Tibial nerve (tissue), 4 donors: Measurements from ENCODE around the gene SLCO3A1. TPM values are rescaled to one million over a fixed set of nuclear protein-coding genes. Genes with fewer than 3 reads are reported as not detected.

Source experiments
- DNase-seq, 2 donors: peaks; one replicate each; pipeline ENCODE4 v3.0.0-alpha.2; 2019; ENCODE audit warnings: low spot score in 2 of 2
- H3K27ac ChIP-seq, 4 donors: fragments of 200-600 bp; sonication (generic) in 3 of 4; one replicate each; pipeline ENCODE4 v1.5.1; 2017 to 2019; ENCODE audit warnings: mild to moderate bottlenecking in 1 of 4
- H3K27me3 ChIP-seq, 2 donors: fragments of 200-600 bp; sonication (generic) in 1 of 2; one replicate each; pipeline versions ENCODE4 v1.5.1 to v1.6.0; 2017 to 2019
- H3K36me3 ChIP-seq, 3 donors: fragments of 200-600 bp; sonication (generic); one replicate each; pipeline ENCODE4 v1.5.1; 2018 to 2019
- H3K4me1 ChIP-seq, 4 donors: fragments of 200-600 bp; sonication (generic) in 3 of 4; one replicate each; pipeline ENCODE4 v1.5.1; 2017 to 2019
- H3K4me3 ChIP-seq, 4 donors: fragments of 200-600 bp; sonication (generic) in 3 of 4; one replicate each; pipeline ENCODE4 v1.5.1; 2017 to 2019; ENCODE audit warnings: mild to moderate bottlenecking in 1 of 4, moderate library complexity in 1 of 4
- H3K9me3 ChIP-seq, 4 donors: fragments of 200-600 bp; sonication (generic) in 3 of 4; one replicate each; pipeline ENCODE4 v1.5.1; 2017 to 2019
- CTCF ChIP-seq, 5 experiments: fragments of 200-600 bp in 3 of 5; fragments of 450-650 bp in 2 of 5; sonication (generic) in 3 of 5; IDR thresholded peaks; one replicate each; pipeline ENCODE4 v1.5.1; 2016 to 2019; ENCODE audit warnings: antibody characterized with exemption in 5 of 5, mild to moderate bottlenecking in 3 of 5, moderate library complexity in 2 of 5
- EP300 ChIP-seq, 2 donors: sonication (generic); formaldehyde crosslinking; IDR thresholded peaks; one replicate each; pipeline ENCODE4 v1.6.1; 2017; ENCODE audit warnings: antibody characterized with exemption in 2 of 2, mild to moderate bottlenecking in 1 of 2
- POLR2A ChIP-seq, 2 donors: fragments of 450-650 bp; IDR thresholded peaks; one replicate each; pipeline ENCODE4 v1.6.1; 2017; ENCODE audit warnings: antibody characterized with exemption in 2 of 2, mild to moderate bottlenecking in 2 of 2, moderate library complexity in 2 of 2
- WGBS, 2 donors: methylation state at CpG; one replicate each; pipeline ENCODE4 v1.1.5; 2018; 5-methylcytosine and 5-hydroxymethylcytosine counted together
- total RNA-seq, 4 donors: library from RNA; depleted of rRNA; stranded (reverse); fragments of >200 nt; gene quantifications; one replicate each; pipeline ENCODE4 v1.1.0, GENCODE V29; 2016

SLCO3A1 gene
- total RNA-seq, 4 donors from 2014 or later = 13.8 to 20.2 (median 14.3) TPM

- no peak overlapping the region for H3K4me3 ChIP-seq
- no peaks in the 10 kb centered on the region for H3K9me3 ChIP-seq
These were observed 306.0 kb downstream of the SLCO3A1 start for GRCh38 chr15:92159481-92159880.

GRCh38 chr15:92159906-92160841 is 306.7 kb downstream of the SLCO3A1 start:
- Histone ChIP-seq H3K4me1 (no peaks in the 10 kb centered on the region), H3K9me3 (no peaks in the 10 kb centered on the region), H3K36me3 (peaks cover 0 to 49% (median 0%) of the 10 kb centered on the region in 3 donors), H3K27me3 (no peaks in the 10 kb centered on the region), H3K4me3 (no peak overlapping the region), H3K27ac (no peak overlapping the region)
- 65 to 70% methylated on average over 15 of the region's 15 CpGs for WGBS, 2 donors
- no peak for DNase-seq
- no peak for TF ChIP-seq POLR2A (IDR thresholded peaks at IDR 0.05)
- TF ChIP-seq EP300 (IDR thresholded peaks at IDR 0.05) = no peak
- TF ChIP-seq CTCF (IDR thresholded peaks at IDR 0.05) = no peak

More at GRCh38 chr15:92159481-92159880, 306.0 kb downstream of the SLCO3A1 start:
- no peaks in the 10 kb centered on the region for H3K27me3 ChIP-seq
- 74 to 78% methylated on average over 2 of the region's 2 CpGs for WGBS, 2 donors
- no peak overlapping the region for H3K27ac ChIP-seq
- no peak for DNase-seq
- TF ChIP-seq POLR2A (IDR thresholded peaks at IDR 0.05) (no peak), EP300 (IDR thresholded peaks at IDR 0.05) (no peak), CTCF (IDR thresholded peaks at IDR 0.05) (no peak)
- H3K4me1 ChIP-seq = no peaks in the 10 kb centered on the region
- H3K36me3 ChIP-seq = peaks cover 0 to 52% (median 0%) of the 10 kb centered on the region in 3 donors

DNA sequence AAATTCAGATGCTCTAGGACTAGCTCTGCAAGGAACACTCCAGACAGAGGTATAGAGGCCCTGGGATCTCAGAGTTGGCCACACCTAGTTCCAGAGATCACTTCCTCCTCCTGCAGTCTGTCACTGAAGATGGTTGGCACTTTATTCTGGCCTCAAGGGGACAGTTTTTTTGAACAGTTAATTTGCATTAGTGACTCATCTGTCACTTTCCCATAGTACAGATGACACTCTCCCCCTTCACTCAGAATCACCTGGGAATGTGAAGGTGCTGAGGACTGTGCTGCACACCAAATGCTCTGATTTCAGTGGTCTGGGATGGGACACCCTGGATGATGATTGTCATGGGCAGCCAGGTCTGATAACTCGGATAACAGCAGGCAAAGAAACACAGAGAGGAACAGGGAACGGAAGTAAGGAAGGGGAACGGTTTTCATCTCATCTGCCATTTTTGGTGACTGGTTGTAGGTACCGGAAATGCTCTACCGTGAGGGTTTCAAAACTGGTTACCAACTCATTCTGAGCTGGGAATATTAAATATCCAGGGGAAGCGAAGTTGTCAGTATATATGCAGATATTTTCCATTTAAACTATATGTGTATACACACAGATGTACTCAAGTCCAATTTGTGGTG is 307.6 kb downstream of the SLCO3A1 start:
- H3K36me3 ChIP-seq = peaks cover 0 to 40% (median 0%) of the 10 kb centered on the region in 3 donors
- H3K4me3 ChIP-seq = no peak overlapping the region
- no peaks in the 10 kb centered on the region for H3K4me1 ChIP-seq
- no peaks in the 10 kb centered on the region for H3K27me3 ChIP-seq
- no peaks in the 10 kb centered on the region for H3K9me3 ChIP-seq
- WGBS, 2 donors = 94 to 95% methylated on average over 6 of the region's 6 CpGs
- no peak overlapping the region for H3K27ac ChIP-seq
- DNase-seq = no peak
- no peak for TF ChIP-seq EP300 (IDR thresholded peaks at IDR 0.05)
- TF ChIP-seq POLR2A (IDR thresholded peaks at IDR 0.05) = no peak
- TF ChIP-seq CTCF (IDR thresholded peaks at IDR 0.05) = no peak

- Histone ChIP-seq H3K27ac (no peak overlapping the region), H3K27me3 (no peaks in the 10 kb centered on the region), H3K36me3 (peaks cover 0 to 27% (median 0%) of the 10 kb centered on the region in 3 donors), H3K4me3 (no peak overlapping the region), H3K4me1 (no peaks in the 10 kb centered on the region), H3K9me3 (no peaks in the 10 kb centered on the region)
- no peak for DNase-seq
- no peak for TF ChIP-seq POLR2A (IDR thresholded peaks at IDR 0.05)
- no peak for TF ChIP-seq CTCF (IDR thresholded peaks at IDR 0.05)
- no peak for TF ChIP-seq EP300 (IDR thresholded peaks at IDR 0.05)
- WGBS, 2 donors = 92 to 93% methylated on average over 17 of the region's 17 CpGs
These were observed 309.1 kb downstream of the SLCO3A1 start for GRCh38 chr15:92162657-92163056.

DNA sequence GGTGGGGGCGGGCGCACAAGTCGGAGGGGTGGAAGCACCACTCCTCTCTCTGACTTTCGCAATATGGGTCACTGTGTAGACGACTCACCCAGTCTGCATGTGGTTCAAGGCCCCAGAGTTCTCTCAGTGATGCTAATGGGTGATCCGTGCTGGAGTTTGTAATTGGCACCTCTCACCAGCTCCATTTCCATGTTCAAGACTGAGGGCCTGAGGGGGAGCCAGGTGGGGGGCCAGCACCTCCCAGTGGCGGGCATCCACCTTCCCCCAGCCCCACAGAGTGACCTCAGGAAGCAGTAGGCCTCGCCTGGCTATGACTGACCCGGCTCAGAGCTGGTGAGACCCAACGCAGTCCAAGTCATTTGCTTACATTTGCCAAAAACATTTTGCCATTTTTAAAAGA is 310.1 kb downstream of the SLCO3A1 start:
- no peaks in the 10 kb centered on the region for H3K9me3 ChIP-seq
- 82 to 87% methylated on average over 10 of the region's 10 CpGs for WGBS, 2 donors
- H3K36me3 ChIP-seq = peaks cover 0 to 27% (median 0%) of the 10 kb centered on the region in 3 donors
- DNase-seq = no peak
- H3K27me3 ChIP-seq = no peaks in the 10 kb centered on the region
- no peak overlapping the region for H3K4me3 ChIP-seq
- TF ChIP-seq POLR2A (IDR thresholded peaks at IDR 0.05) (no peak), EP300 (IDR thresholded peaks at IDR 0.05) (no peak), CTCF (IDR thresholded peaks at IDR 0.05) (no peak)
- no peaks in the 10 kb centered on the region for H3K4me1 ChIP-seq
- H3K27ac ChIP-seq = no peak overlapping the region
